Measurements from ENCODE around the gene MAST2.

The MAST2 gene

GRCh38 chr1:45983967-45984366 is 180.6 kb downstream of the MAST2 start:
- ATAC-seq, result no peak

GRCh38 chr1:45987204-45987603 is 183.8 kb downstream of the MAST2 start:
- no peak for ATAC-seq
- TF ChIP-seq ZFP30 (CRISPR knock-in tag; IDR thresholded peaks at IDR 0.05) (no peak), ZNF8 (CRISPR knock-in tag; IDR thresholded peaks at IDR 0.05) (no peak), CREB5 (CRISPR knock-in tag; IDR thresholded peaks at IDR 0.05; ENCODE audit: low read depth) (no peak), TSHZ2 (CRISPR knock-in tag; IDR thresholded peaks at IDR 0.05) (no peak), ZNF565 (CRISPR knock-in tag; conservative IDR thresholded peaks at IDR 0.05; ENCODE audit: low read depth) (no peak), GLIS3 (CRISPR knock-in tag; IDR thresholded peaks at IDR 0.05) (no peak), ZFP3 (CRISPR knock-in tag; IDR thresholded peaks at IDR 0.05) (no peak), ESRRG (CRISPR knock-in tag; IDR thresholded peaks at IDR 0.05) (no peak), CSRNP3 (CRISPR knock-in tag; IDR thresholded peaks at IDR 0.05) (no peak), PATZ1 (CRISPR knock-in tag; IDR thresholded peaks at IDR 0.05; ENCODE audit: borderline replicate concordance) (no peak), ISL1 (CRISPR knock-in tag; IDR thresholded peaks at IDR 0.05) (no peak), RARB (CRISPR knock-in tag; IDR thresholded peaks at IDR 0.05) (no peak), POU6F1 (CRISPR knock-in tag; IDR thresholded peaks at IDR 0.05; ENCODE audit: borderline replicate concordance, low read depth) (no peak)

More at GRCh38 chr1:45983967-45984366, 180.6 kb downstream of the MAST2 start:
- no peak for TF ChIP-seq ZFP30 (CRISPR knock-in tag; IDR thresholded peaks at IDR 0.05)
- no peak for TF ChIP-seq ISL1 (CRISPR knock-in tag; IDR thresholded peaks at IDR 0.05)
- TF ChIP-seq ZC3H10 (CRISPR knock-in tag; IDR thresholded peaks at IDR 0.05), result no peak

- no peak for TF ChIP-seq BACH2 (CRISPR knock-in tag; IDR thresholded peaks at IDR 0.05; ENCODE audit: borderline replicate concordance)
- no peak for TF ChIP-seq ARNTL (CRISPR knock-in tag; IDR thresholded peaks at IDR 0.05; ENCODE audit: borderline replicate concordance, low read depth)
- TF ChIP-seq SNAI2 (CRISPR knock-in tag; IDR thresholded peaks at IDR 0.05), result no peak
- no peak for TF ChIP-seq ZNF70 (CRISPR knock-in tag; IDR thresholded peaks at IDR 0.05)
- TF ChIP-seq CSRNP3 (CRISPR knock-in tag; IDR thresholded peaks at IDR 0.05), result no peak
- no peak for TF ChIP-seq GLIS3 (CRISPR knock-in tag; IDR thresholded peaks at IDR 0.05)
- TF ChIP-seq POU6F1 (CRISPR knock-in tag; IDR thresholded peaks at IDR 0.05; ENCODE audit: borderline replicate concordance, low read depth), result no peak
- TF ChIP-seq TSHZ2 (CRISPR knock-in tag; IDR thresholded peaks at IDR 0.05), result no peak
- TF ChIP-seq ZFP30 (CRISPR knock-in tag; IDR thresholded peaks at IDR 0.05), result no peak
- no peak for TF ChIP-seq ZFP3 (CRISPR knock-in tag; IDR thresholded peaks at IDR 0.05)
- no peak for TF ChIP-seq RARB (CRISPR knock-in tag; IDR thresholded peaks at IDR 0.05)
- TF ChIP-seq OSR1 (CRISPR knock-in tag; IDR thresholded peaks at IDR 0.05), result no peak
- TF ChIP-seq ISL1 (CRISPR knock-in tag; IDR thresholded peaks at IDR 0.05), result no peak
- no peak for TF ChIP-seq ZNF565 (CRISPR knock-in tag; conservative IDR thresholded peaks at IDR 0.05; ENCODE audit: low read depth)
- TF ChIP-seq TCF4 (CRISPR knock-in tag; IDR thresholded peaks at IDR 0.05; ENCODE audit: borderline replicate concordance), result no peak
- no peak for ATAC-seq
These were observed 185.8 kb downstream of the MAST2 start for GRCh38 chr1:45989249-45989648.

All from SK-N-SH treated with all-trans-retinoic acid at 6 μM for 48 hours (cell line).